Measurements from ENCODE around the gene NCSTN.

GRCh38 chr1:160344241-160344640, 1.1 kb downstream of the NCSTN start:
- TF ChIP-seq CTCF (IDR thresholded peaks at IDR 0.05) (no peak), EP300 (IDR thresholded peaks at IDR 0.05) (no peak), POLR2A (IDR thresholded peaks at IDR 0.05) (no peak), POLR2AphosphoS5 (IDR thresholded peaks at IDR 0.05) (no peak)

Data from upper lobe of left lung (tissue), 4 donors.